PC-9 (cell line): Measurements from ENCODE around the gene RAP2B. TPM values are rescaled to one million over a fixed set of nuclear protein-coding genes. Genes with fewer than 3 reads are reported as not detected.

Experiments used
- BruUV-seq: library from RNA; stranded (reverse); fragments of 400-500 nt; replicated peaks from 2 replicates; lab custom pipeline; 2021; lab: Mats Ljungman, UMichigan
- CTCF ChIA-PET: fragments of 300-600 bp; sonication (Branson Sonifier 250); formaldehyde crosslinking; loops from one replicate; lab custom pipeline; 2022; ENCODE audit warnings: antibody characterized with exemption; lab: Charles Lee
- POLR2A ChIA-PET: fragments of 300-600 bp; sonication (Branson Sonifier 250); formaldehyde crosslinking; loops from one replicate; lab custom pipeline; 2022; ENCODE audit warnings: antibody characterized with exemption; ENCODE audit not compliant: unreplicated experiment; lab: Charles Lee
- DNase-seq, 2 experiments: peaks; one replicate each; pipeline versions ENCODE4 v3.0.0 to v3.0.0-alpha.2; 2015 to 2022; ENCODE audit warnings: mixed read lengths in 1 of 2
- H2AFZ ChIP-seq: fragments of 200-600 bp; sonication (generic); 2 replicates; pipeline ENCODE4 v1.8.1; 2017; ENCODE audit warnings: antibody characterized with exemption
- H3F3A ChIP-seq: fragments of 200-600 bp; sonication (generic); 2 replicates; pipeline ENCODE4 v1.8.1; 2017; ENCODE audit warnings: antibody characterized with exemption, mild to moderate bottlenecking, low read depth; ENCODE audit not compliant: insufficient read depth
- H3K27ac ChIP-seq: fragments of 200-600 bp; sonication (generic); 2 replicates; pipeline ENCODE4 v1.6.1; 2016; ENCODE audit warnings: mixed run types
- H3K27me3 ChIP-seq: fragments of 200-600 bp; sonication (generic); 2 replicates; pipeline ENCODE4 v1.6.1; 2016; ENCODE audit warnings: low read depth, mixed run types; ENCODE audit not compliant: insufficient read depth
- H3K36me3 ChIP-seq: fragments of 200-600 bp; sonication (generic); 2 replicates; pipeline ENCODE4 v1.6.1; 2016; ENCODE audit warnings: low read depth, mixed run types
- H3K4me1 ChIP-seq: fragments of 200-600 bp; sonication (generic); replicated peaks from 2 replicates; pipeline ENCODE4 v1.6.1; 2016; ENCODE audit warnings: mixed run types; ENCODE audit not compliant: insufficient read depth
- H3K4me2 ChIP-seq: fragments of 200-600 bp; sonication (generic); 2 replicates; pipeline ENCODE4 v1.6.1; 2017; ENCODE audit warnings: mixed run types
- H3K4me3 ChIP-seq: fragments of 200-600 bp; sonication (generic); 2 replicates; pipeline ENCODE4 v1.6.1; 2016; ENCODE audit warnings: mixed run types
- H3K79me2 ChIP-seq: fragments of 200-600 bp; sonication (generic); 2 replicates; pipeline ENCODE4 v1.6.1; 2017; ENCODE audit warnings: low read depth, mixed run types
- H3K9me2 ChIP-seq: fragments of 200-600 bp; sonication (generic); 2 replicates; pipeline ENCODE4 v1.8.1; 2017; ENCODE audit warnings: mild to moderate bottlenecking; ENCODE audit not compliant: insufficient read depth
- H3K9me3 ChIP-seq: fragments of 200-600 bp; sonication (generic); 2 replicates; pipeline ENCODE4 v1.8.1; 2016; ENCODE audit warnings: low read depth; ENCODE audit not compliant: insufficient read depth
- H4K20me1 ChIP-seq: fragments of 200-600 bp; sonication (generic); 2 replicates; pipeline ENCODE4 v1.8.1; 2017; ENCODE audit not compliant: insufficient read depth
- CTCF ChIP-seq: fragments of 200-600 bp; sonication (generic); conservative IDR thresholded peaks from 2 replicates; pipeline ENCODE4 v1.6.1; 2017; ENCODE audit warnings: mixed run types, antibody characterized with exemption, mild to moderate bottlenecking, moderate library complexity
- EZH2 ChIP-seq: fragments of 200-600 bp; sonication (generic); IDR thresholded peaks from 2 replicates; pipeline ENCODE4 v1.8.0; 2017; ENCODE audit warnings: antibody characterized with exemption, low read depth
- intact Hi-C: fragments of 100-400 bp; cut with micrococcal nuclease; formaldehyde crosslinking; loops from one replicate; pipeline ENCODE4 v1.10.0; 2022; ENCODE audit not compliant: unreplicated experiment
- total RNA-seq: library from RNA; stranded (reverse); gene quantifications from 2 replicates; pipeline ENCODE4 v1.2.3, GENCODE V29; 2021

RAP2B gene
- total RNA-seq, 1 experiment from 2014 or later: 31.1 TPM

DNA sequence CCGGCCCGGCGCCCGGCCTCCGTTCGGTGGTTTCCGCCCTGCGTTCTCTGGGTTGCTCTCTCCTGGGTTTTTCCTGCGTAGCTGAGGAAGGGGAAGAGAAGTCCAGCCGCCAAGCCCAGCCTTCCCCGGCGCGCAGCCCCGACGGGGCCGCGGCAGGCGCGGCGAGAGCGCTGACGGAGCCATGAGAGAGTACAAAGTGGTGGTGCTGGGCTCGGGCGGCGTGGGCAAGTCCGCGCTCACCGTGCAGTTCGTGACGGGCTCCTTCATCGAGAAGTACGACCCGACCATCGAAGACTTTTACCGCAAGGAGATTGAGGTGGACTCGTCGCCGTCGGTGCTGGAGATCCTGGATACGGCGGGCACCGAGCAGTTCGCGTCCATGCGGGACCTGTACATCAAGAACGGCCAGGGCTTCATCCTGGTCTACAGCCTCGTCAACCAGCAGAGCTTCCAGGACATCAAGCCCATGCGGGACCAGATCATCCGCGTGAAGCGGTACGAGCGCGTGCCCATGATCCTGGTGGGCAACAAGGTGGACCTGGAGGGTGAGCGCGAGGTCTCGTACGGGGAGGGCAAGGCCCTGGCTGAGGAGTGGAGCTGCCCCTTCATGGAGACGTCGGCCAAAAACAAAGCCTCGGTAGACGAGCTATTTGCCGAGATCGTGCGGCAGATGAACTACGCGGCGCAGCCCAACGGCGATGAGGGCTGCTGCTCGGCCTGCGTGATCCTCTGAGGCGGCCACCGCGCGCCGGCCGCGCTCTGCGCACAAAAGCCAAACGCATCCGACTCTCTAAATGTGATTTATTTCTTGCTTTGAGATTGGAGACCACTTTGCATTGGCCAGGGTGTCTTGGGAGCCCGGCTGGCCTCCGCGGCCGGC lies 727 bp downstream of the RAP2B start:
- Histone ChIP-seq H3K27ac (peak overlapping the region; percentile 93), H3F3A (peaks cover 30% of the 10 kb centered on the region), H3K9me3 (no peaks in the 10 kb centered on the region), H2AFZ (peak overlapping the region; percentile 60), H3K36me3 (peaks cover 23% of the 10 kb centered on the region), H3K4me1 (peaks cover 56% of the 10 kb centered on the region), H4K20me1 (peaks cover 32% of the 10 kb centered on the region), H3K9me2 (no peaks in the 10 kb centered on the region), H3K4me3 (peak overlapping the region; percentile 97), H3K4me2 (peak overlapping the region; percentile 73), H3K27me3 (no peaks in the 10 kb centered on the region), H3K79me2 (peaks cover 57% of the 10 kb centered on the region)
- ChIA-PET CTCF (no interaction called here), POLR2A (interaction anchor here (0.7 kb wide), 1 partner anchor 911 kb away, joined by 5 read pairs; no protein-coding TSS in a partner anchor)
- no peak for TF ChIP-seq EZH2
- TF ChIP-seq CTCF: no peak
- intact Hi-C loops: loop anchor here (1.0 to 10.0 kb wide), 5 partner anchors 128 to 812 kb away; no protein-coding TSS in a partner anchor
- no TSS peak for BruUV-seq
- DNase-seq: peak in 1 of 2 experiments; percentile 27

- POLR2A ChIA-PET: interaction anchor here (0.7 to 1.1 kb wide), 2 partner anchors 111 to 910 kb away, joined by 5 to 19 read pairs; no protein-coding TSS in a partner anchor
Observed at GRCh38 chr3:153163393-153163724, 1.3 kb downstream of the RAP2B start.

GRCh38 chr3:153163756-153164550 lies 1.9 kb downstream of the RAP2B start:
- intact Hi-C loops: loop anchor here (1.0 to 10.0 kb wide), 5 partner anchors 126 to 811 kb away; no protein-coding TSS in a partner anchor
- H3K36me3 ChIP-seq: peaks cover 29% of the 10 kb centered on the region
- peaks cover 25% of the 10 kb centered on the region for H3F3A ChIP-seq
- H3K27me3 ChIP-seq: no peaks in the 10 kb centered on the region
- H3K4me2 ChIP-seq: peak overlapping the region; percentile 73
- H2AFZ ChIP-seq: no peak overlapping the region
- H3K9me3 ChIP-seq: no peaks in the 10 kb centered on the region
- H3K9me2 ChIP-seq: no peaks in the 10 kb centered on the region
- CTCF ChIA-PET: interaction anchor here (0.6 to 1.0 kb wide), 3 partner anchors 10 to 806 kb away, joined by 3 to 4 read pairs (median 3); no protein-coding TSS in a partner anchor
- DNase-seq: no peak
- peaks cover 69% of the 10 kb centered on the region for H3K79me2 ChIP-seq
- H4K20me1 ChIP-seq: peaks cover 32% of the 10 kb centered on the region
- H3K4me3 ChIP-seq: peak overlapping the region; percentile 97
- peak overlapping the region; percentile 93 for H3K27ac ChIP-seq
- peaks cover 55% of the 10 kb centered on the region for H3K4me1 ChIP-seq
- TF ChIP-seq CTCF (no peak), EZH2 (no peak)
- BruUV-seq: TSS peak; percentile 19
- POLR2A ChIA-PET: interaction anchor here (0.5 to 1.1 kb wide), 8 partner anchors 8 to 909 kb away, joined by 3 to 19 read pairs (median 6); no protein-coding TSS in a partner anchor

More at GRCh38 chr3:153163393-153163724, 1.3 kb downstream of the RAP2B start:
- Histone ChIP-seq H3K4me1 (peaks cover 59% of the 10 kb centered on the region), H3K27me3 (no peaks in the 10 kb centered on the region), H3F3A (peaks cover 30% of the 10 kb centered on the region), H3K9me2 (no peaks in the 10 kb centered on the region), H3K79me2 (peaks cover 63% of the 10 kb centered on the region), H4K20me1 (peaks cover 32% of the 10 kb centered on the region), H2AFZ (peak overlapping the region; percentile 60), H3K36me3 (peaks cover 29% of the 10 kb centered on the region), H3K27ac (peak overlapping the region; percentile 93), H3K4me2 (peak overlapping the region; percentile 73), H3K4me3 (peak overlapping the region; percentile 97), H3K9me3 (no peaks in the 10 kb centered on the region)
- no TSS peak for BruUV-seq
- DNase-seq: peak in 1 of 2 experiments; percentile 25
- no peak for TF ChIP-seq EZH2
- intact Hi-C loops: loop anchor here (1.0 to 10.0 kb wide), 5 partner anchors 127 to 811 kb away; no protein-coding TSS in a partner anchor
- CTCF ChIA-PET: interaction anchor here (1.0 kb wide), 1 partner anchor 807 kb away, joined by 3 read pairs; no protein-coding TSS in a partner anchor
